ENCODE data around the gene GLRA1.
"Not testable (repeated sequence)": the region's sequence is repeated elsewhere in the genome, so short reads cannot be mapped to it uniquely, and the experiment has no call there.

Gene GLRA1

GRCh38 chr5:151811593-151812321, 112.9 kb downstream of the GLRA1 start:
- DNase-seq: no peak

- no peak for DNase-seq
Measured at GRCh38 chr5:151810897-151811296, 113.8 kb downstream of the GLRA1 start.

GRCh38 chr5:151810449-151810848, 114.2 kb downstream of the GLRA1 start:
- DNase-seq: no peak

GRCh38 chr5:151808451-151809169, 116.0 kb downstream of the GLRA1 start:
- DNase-seq: no peak

- no peak for DNase-seq
Measured at GRCh38 chr5:151805414-151806223, 119.0 kb downstream of the GLRA1 start.

GRCh38 chr5:151800532-151800931, 124.1 kb downstream of the GLRA1 start:
- no peak for DNase-seq

- DNase-seq: no peak
Measured at GRCh38 chr5:151799407-151799806, 125.2 kb downstream of the GLRA1 start.

GRCh38 chr5:151798674-151799073, 126.0 kb downstream of the GLRA1 start:
- no peak for DNase-seq

GRCh38 chr5:151795426-151795825, 129.2 kb downstream of the GLRA1 start:
- DNase-seq: no peak

- no peak for DNase-seq
Measured at GRCh38 chr5:151793358-151793757, 131.3 kb downstream of the GLRA1 start.

GRCh38 chr5:151787817-151788216, 136.8 kb downstream of the GLRA1 start:
- no peak for DNase-seq

- DNase-seq: no peak
Measured at GRCh38 chr5:151786468-151786867, 138.2 kb downstream of the GLRA1 start.

GRCh38 chr5:151784141-151784540, 140.5 kb downstream of the GLRA1 start:
- no peak for DNase-seq

GRCh38 chr5:151783664-151784063, 141.0 kb downstream of the GLRA1 start:
- not testable (repeated sequence) for DNase-seq

- no peak for DNase-seq
Measured at GRCh38 chr5:151781201-151781600, 143.4 kb downstream of the GLRA1 start.

- no peak for DNase-seq
Measured at GRCh38 chr5:151780348-151780747, 144.3 kb downstream of the GLRA1 start.

- DNase-seq: no peak
Measured at GRCh38 chr5:151779531-151780125, 145.0 kb downstream of the GLRA1 start.

- no peak for DNase-seq
Measured at GRCh38 chr5:151775025-151775606, 149.5 kb downstream of the GLRA1 start.

GRCh38 chr5:151773951-151774350, 150.7 kb downstream of the GLRA1 start:
- DNase-seq: no peak

GRCh38 chr5:151772846-151773561, 151.6 kb downstream of the GLRA1 start:
- no peak for DNase-seq

Measured in activated CD8-positive, alpha-beta memory T cell treated with anti-CD3 and anti-CD28 coated beads, Interleukin-2, amount 50 U/mL, for 4 hours (primary cell).